Caco-2 (cell line): ENCODE measurements around the gene SLC27A2. TPM values are rescaled to one million over a fixed set of nuclear protein-coding genes. Genes with fewer than 3 reads are reported as not detected.

Experiments used
- BruUV-seq: library from RNA; stranded (reverse); fragments of 400-500 nt; replicated peaks from 2 replicates; lab custom pipeline; 2021; lab: Mats Ljungman, UMichigan
- CTCF ChIA-PET: fragments of 300-600 bp; sonication (Branson Sonifier 250); formaldehyde crosslinking; loops from one replicate; lab custom pipeline; 2022; ENCODE audit warnings: antibody characterized with exemption; lab: Charles Lee
- POLR2A ChIA-PET: fragments of 300-600 bp; sonication (Branson Sonifier 250); formaldehyde crosslinking; loops from one replicate; lab custom pipeline; 2022; ENCODE audit warnings: antibody characterized with exemption; lab: Charles Lee
- DNase-seq, 2 experiments: peaks; one replicate each; pipeline versions ENCODE4 v3.0.0 to v3.0.0-alpha.2; 2020 to 2022
- H3K27me3 ChIP-seq: replicated peaks from 2 replicates; pipeline ENCODE4 v1.6.0; 2011; ENCODE audit warnings: low read length; ENCODE audit not compliant: control insufficient read depth, insufficient read depth
- H3K36me3 ChIP-seq: 2 replicates; pipeline ENCODE4 v1.5.1; 2011; ENCODE audit warnings: low read length; ENCODE audit not compliant: control insufficient read depth, insufficient read depth
- H3K4me1 ChIP-seq: fragments of 250-450 bp; sonication (Bioruptor Pico); 2 replicates; pipeline ENCODE4 v1.5.1; 2020; ENCODE audit warnings: mild to moderate bottlenecking
- H3K4me3 ChIP-seq: 2 replicates; pipeline ENCODE4 v1.5.1; 2011; ENCODE audit warnings: low read depth, mild to moderate bottlenecking, control low read depth, low read length
- H3K9me3 ChIP-seq: fragments of 250-450 bp; sonication (Bioruptor Pico); 2 replicates; pipeline ENCODE4 v1.5.1; 2020; ENCODE audit warnings: mild to moderate bottlenecking, moderate library complexity
- H3K27ac Mint-ChIP-seq: one replicate; pipeline ENCODE4 v1.8.0; 2022; ENCODE audit warnings: mixed read lengths; ENCODE audit not compliant: unreplicated experiment
- H3K27me3 Mint-ChIP-seq: one replicate; pipeline ENCODE4 v1.8.0; 2022; ENCODE audit warnings: mixed read lengths; ENCODE audit not compliant: insufficient read depth, unreplicated experiment
- H3K36me3 Mint-ChIP-seq: one replicate; pipeline ENCODE4 v1.8.0; 2022; ENCODE audit warnings: mild to moderate bottlenecking, mixed read lengths; ENCODE audit not compliant: insufficient read depth, unreplicated experiment
- H3K4me1 Mint-ChIP-seq: one replicate; pipeline ENCODE4 v1.8.0; 2022; ENCODE audit warnings: low read depth, mixed read lengths; ENCODE audit not compliant: unreplicated experiment
- H3K4me3 Mint-ChIP-seq: one replicate; pipeline ENCODE4 v1.8.0; 2022; ENCODE audit warnings: mild to moderate bottlenecking, moderate library complexity, mixed read lengths; ENCODE audit not compliant: unreplicated experiment
- H3K9me3 Mint-ChIP-seq: one replicate; pipeline ENCODE4 v1.8.0; 2022; ENCODE audit warnings: mixed read lengths; ENCODE audit not compliant: unreplicated experiment
- intact Hi-C: fragments of 100-400 bp; cut with micrococcal nuclease; formaldehyde crosslinking; loops from one replicate; pipeline ENCODE4 v1.10.0; 2022; ENCODE audit not compliant: unreplicated experiment
- total RNA-seq: library from RNA; stranded (reverse); gene quantifications from 2 replicates; pipeline ENCODE4 v1.2.3, GENCODE V29; 2022
- TF ChIP-seq, protein P1 (sequence below), 2 experiments: fragments of 200-600 bp in 1 of 2; IDR thresholded peaks; 1 replicate in 1 of 2; 2 replicates in 1 of 2; pipeline versions ENCODE4 v1.5.1 to v1.8.0; 2011 to 2022; ENCODE audit warnings: antibody characterized with exemption in 1 of 2, control low read depth in 1 of 2, inconsistent platforms in 1 of 2, low read depth in 1 of 2, low read length in 1 of 2, mild to moderate bottlenecking in 1 of 2, moderate library complexity in 1 of 2; ENCODE audit not compliant: insufficient read depth in 1 of 2, severe bottlenecking in 1 of 2, unreplicated experiment in 1 of 2

SLC27A2 gene
- total RNA-seq, 1 experiment from 2014 or later, result 31.2 TPM

DNA sequence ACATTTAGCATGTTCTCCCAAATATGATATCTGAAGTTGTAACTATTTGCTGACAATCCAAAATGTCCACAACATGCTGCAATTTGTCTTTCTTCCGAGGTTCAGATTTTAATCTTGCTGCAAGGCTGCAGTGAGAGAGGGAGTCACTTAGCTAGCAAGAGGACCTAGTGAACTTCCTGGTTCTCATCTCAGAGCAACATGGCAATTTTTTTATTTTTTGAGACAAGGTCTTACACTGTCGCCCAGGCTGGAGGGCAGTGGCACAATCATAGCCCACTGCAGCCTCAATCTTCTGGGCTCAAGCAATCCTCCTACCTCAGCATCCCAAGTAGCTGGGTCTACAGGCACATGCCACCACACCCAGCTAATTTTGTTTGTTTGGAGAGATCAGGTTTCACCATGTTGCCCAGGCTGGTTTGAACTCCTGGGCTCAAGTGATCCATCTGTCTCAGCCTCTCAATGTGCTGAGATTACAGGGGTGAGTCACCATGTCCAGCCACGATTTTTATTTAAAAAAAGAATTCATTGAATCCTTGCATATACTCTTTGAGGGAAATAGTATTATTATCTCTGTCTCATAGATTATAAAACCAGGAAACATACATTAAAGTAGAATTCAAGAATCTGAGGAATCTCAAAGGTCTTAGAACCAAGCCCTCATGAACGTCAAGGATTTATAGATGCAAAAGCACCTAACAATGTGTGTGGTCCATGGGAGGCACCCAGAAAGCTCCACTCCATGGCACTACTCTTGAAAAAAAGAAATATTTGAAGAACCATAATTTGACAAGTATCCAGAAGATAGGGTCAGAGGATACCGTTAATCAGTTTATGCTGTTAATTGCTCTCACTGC is 74.4 kb downstream of the SLC27A2 start:
- intact Hi-C loops, result no loop called here
- TF ChIP-seq, protein P1, sequence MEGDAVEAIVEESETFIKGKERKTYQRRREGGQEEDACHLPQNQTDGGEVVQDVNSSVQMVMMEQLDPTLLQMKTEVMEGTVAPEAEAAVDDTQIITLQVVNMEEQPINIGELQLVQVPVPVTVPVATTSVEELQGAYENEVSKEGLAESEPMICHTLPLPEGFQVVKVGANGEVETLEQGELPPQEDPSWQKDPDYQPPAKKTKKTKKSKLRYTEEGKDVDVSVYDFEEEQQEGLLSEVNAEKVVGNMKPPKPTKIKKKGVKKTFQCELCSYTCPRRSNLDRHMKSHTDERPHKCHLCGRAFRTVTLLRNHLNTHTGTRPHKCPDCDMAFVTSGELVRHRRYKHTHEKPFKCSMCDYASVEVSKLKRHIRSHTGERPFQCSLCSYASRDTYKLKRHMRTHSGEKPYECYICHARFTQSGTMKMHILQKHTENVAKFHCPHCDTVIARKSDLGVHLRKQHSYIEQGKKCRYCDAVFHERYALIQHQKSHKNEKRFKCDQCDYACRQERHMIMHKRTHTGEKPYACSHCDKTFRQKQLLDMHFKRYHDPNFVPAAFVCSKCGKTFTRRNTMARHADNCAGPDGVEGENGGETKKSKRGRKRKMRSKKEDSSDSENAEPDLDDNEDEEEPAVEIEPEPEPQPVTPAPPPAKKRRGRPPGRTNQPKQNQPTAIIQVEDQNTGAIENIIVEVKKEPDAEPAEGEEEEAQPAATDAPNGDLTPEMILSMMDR (IDR thresholded peaks at IDR 0.05; ENCODE audit: insufficient read depth in 1 of 2, low read depth in 1 of 2, low read length in 1 of 2, severe bottlenecking in 1 of 2, unreplicated experiment in 1 of 2), result no peak
- H3K36me3 Mint-ChIP-seq, result no peaks in the 10 kb centered on the region
- no TSS peak for BruUV-seq
- DNase-seq, result no peak
- H3K27me3 Mint-ChIP-seq, result no peaks in the 10 kb centered on the region
- H3K9me3 Mint-ChIP-seq, result no peaks in the 10 kb centered on the region
- no peaks in the 10 kb centered on the region for H3K36me3 ChIP-seq
- peaks cover 13% of the 10 kb centered on the region for H3K4me1 ChIP-seq
- H3K4me3 ChIP-seq, result no peak overlapping the region
- H3K9me3 ChIP-seq, result no peaks in the 10 kb centered on the region
- H3K27me3 ChIP-seq, result no peaks in the 10 kb centered on the region
- no peak overlapping the region for H3K4me3 Mint-ChIP-seq
- H3K4me1 Mint-ChIP-seq, result peaks cover 15% of the 10 kb centered on the region
- ChIA-PET POLR2A (no interaction called here), CTCF (no interaction called here)
- no peak overlapping the region for H3K27ac Mint-ChIP-seq

DNA sequence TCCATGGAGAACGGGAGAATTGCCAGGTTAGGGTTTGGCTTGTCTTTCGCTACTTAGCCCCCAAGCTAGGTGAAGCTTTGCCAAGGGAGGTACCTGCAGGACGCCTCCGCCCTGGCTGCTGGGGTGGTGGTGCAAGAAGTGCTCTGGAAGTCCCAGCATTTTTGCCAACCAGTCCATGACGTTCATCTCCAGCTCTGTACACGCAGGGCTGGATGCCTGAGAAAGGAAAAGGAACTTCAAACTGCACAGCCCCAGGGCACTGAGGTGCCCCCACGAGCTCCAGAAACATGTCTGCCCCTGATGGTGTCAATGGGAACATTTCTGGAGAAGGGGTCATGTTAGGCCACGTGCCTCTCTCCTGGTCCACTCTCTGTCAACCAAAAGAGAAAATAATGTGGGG is 75.3 kb downstream of the SLC27A2 start:
- no TSS peak for BruUV-seq
- Histone ChIP-seq H3K27me3 (no peaks in the 10 kb centered on the region), H3K4me3 (no peak overlapping the region), H3K36me3 (no peaks in the 10 kb centered on the region), H3K9me3 (no peaks in the 10 kb centered on the region), H3K4me1 (peaks cover 13% of the 10 kb centered on the region)
- Mint-ChIP-seq H3K27me3 (no peaks in the 10 kb centered on the region), H3K27ac (no peak overlapping the region), H3K9me3 (no peaks in the 10 kb centered on the region), H3K4me3 (no peak overlapping the region), H3K36me3 (no peaks in the 10 kb centered on the region), H3K4me1 (peaks cover 18% of the 10 kb centered on the region)
- ChIA-PET CTCF (no interaction called here), POLR2A (no interaction called here)
- TF ChIP-seq, protein P1 (IDR thresholded peaks at IDR 0.05; ENCODE audit: insufficient read depth in 1 of 2, low read depth in 1 of 2, low read length in 1 of 2, severe bottlenecking in 1 of 2, unreplicated experiment in 1 of 2), result no peak
- intact Hi-C loops, result no loop called here
- no peak for DNase-seq

DNA sequence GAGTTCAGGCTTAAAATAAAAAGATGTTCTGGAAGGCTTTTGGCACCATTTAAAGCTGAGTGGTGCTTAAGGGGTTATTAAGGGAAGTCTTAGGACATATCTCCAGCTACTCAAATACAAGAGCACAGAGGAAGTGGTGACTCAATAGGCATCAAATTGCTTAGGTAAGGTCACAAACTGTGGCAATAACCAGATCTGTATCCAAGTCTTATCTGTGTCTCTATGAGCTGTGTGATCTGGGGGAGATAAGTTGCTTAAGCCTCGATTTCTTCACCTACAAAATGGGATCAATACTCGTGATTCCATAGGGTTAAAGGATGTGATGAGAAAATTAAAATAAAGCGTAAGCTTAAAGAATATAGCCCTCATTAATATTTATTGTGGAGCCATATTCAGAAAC is 75.9 kb downstream of the SLC27A2 start:
- Mint-ChIP-seq H3K27ac (no peak overlapping the region), H3K36me3 (no peaks in the 10 kb centered on the region), H3K4me3 (no peak overlapping the region), H3K4me1 (peaks cover 18% of the 10 kb centered on the region), H3K9me3 (no peaks in the 10 kb centered on the region), H3K27me3 (no peaks in the 10 kb centered on the region)
- H3K36me3 ChIP-seq, result no peaks in the 10 kb centered on the region
- H3K4me1 ChIP-seq, result peaks cover 13% of the 10 kb centered on the region
- no peaks in the 10 kb centered on the region for H3K27me3 ChIP-seq
- intact Hi-C loops, result no loop called here
- DNase-seq, result no peak
- ChIA-PET CTCF (interaction anchor here (0.6 kb wide), 1 partner anchor 107 kb away, joined by 5 read pairs; no protein-coding TSS in a partner anchor), POLR2A (no interaction called here)
- no peaks in the 10 kb centered on the region for H3K9me3 ChIP-seq
- TF ChIP-seq, protein P1 (IDR thresholded peaks at IDR 0.05; ENCODE audit: insufficient read depth in 1 of 2, low read depth in 1 of 2, low read length in 1 of 2, severe bottlenecking in 1 of 2, unreplicated experiment in 1 of 2), result no peak
- no peak overlapping the region for H3K4me3 ChIP-seq
- BruUV-seq, result no TSS peak
